Measurements from ENCODE around the gene POU2F1. TPM values are rescaled to one million over a fixed set of nuclear protein-coding genes. Genes with fewer than 3 reads are reported as not detected.
"Not testable (repeated sequence)": the region's sequence is repeated elsewhere in the genome, so short reads cannot be mapped to it uniquely, and the experiment has no call there.

POU2F1 gene
- total and polyA plus RNA-seq, 12 donors = 1.3 to 13.9 (median 10.1) TPM

DNA sequence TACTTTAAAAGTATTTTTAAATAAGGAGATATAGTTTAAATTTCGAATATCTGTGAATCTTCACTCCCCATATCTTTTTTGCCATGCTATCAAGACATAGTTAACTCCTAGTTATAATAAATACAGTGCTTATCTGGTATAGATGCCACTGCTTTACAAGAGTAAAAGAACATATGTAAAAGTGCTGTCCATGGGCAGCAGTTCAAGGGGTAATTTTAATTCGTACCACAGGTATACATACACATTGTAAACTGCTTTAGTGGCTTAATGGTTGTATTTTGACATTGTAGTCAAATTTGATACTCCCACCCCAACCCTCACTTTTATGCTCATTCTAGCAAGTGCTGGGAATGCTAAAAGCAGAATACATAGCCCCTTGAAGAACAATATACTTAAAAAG, 18.6 kb downstream of the POU2F1 start:
- intact Hi-C loops (cut with DNase I) = no loop called here
- Histone ChIP-seq H3K4me3 (no peak overlapping the region), H3K4me1 (peaks cover 0 to 23% (median 16%) of the 10 kb centered on the region in 9 donors), H3K36me3 (no peaks in the 10 kb centered on the region), H3K27me3 (no peaks in the 10 kb centered on the region), H3K27ac (no peak overlapping the region), H3K9me3 (peaks cover 0 to 5% (median 0%) of the 10 kb centered on the region in 11 donors)
- no peak for ATAC-seq
- TF ChIP-seq, protein P1, sequence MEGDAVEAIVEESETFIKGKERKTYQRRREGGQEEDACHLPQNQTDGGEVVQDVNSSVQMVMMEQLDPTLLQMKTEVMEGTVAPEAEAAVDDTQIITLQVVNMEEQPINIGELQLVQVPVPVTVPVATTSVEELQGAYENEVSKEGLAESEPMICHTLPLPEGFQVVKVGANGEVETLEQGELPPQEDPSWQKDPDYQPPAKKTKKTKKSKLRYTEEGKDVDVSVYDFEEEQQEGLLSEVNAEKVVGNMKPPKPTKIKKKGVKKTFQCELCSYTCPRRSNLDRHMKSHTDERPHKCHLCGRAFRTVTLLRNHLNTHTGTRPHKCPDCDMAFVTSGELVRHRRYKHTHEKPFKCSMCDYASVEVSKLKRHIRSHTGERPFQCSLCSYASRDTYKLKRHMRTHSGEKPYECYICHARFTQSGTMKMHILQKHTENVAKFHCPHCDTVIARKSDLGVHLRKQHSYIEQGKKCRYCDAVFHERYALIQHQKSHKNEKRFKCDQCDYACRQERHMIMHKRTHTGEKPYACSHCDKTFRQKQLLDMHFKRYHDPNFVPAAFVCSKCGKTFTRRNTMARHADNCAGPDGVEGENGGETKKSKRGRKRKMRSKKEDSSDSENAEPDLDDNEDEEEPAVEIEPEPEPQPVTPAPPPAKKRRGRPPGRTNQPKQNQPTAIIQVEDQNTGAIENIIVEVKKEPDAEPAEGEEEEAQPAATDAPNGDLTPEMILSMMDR (IDR thresholded peaks at IDR 0.05) = no peak
- WGBS, 2 donors = 90 to 92% methylated on average over 2 of the region's 2 CpGs
- DNase-seq = no peak

DNA sequence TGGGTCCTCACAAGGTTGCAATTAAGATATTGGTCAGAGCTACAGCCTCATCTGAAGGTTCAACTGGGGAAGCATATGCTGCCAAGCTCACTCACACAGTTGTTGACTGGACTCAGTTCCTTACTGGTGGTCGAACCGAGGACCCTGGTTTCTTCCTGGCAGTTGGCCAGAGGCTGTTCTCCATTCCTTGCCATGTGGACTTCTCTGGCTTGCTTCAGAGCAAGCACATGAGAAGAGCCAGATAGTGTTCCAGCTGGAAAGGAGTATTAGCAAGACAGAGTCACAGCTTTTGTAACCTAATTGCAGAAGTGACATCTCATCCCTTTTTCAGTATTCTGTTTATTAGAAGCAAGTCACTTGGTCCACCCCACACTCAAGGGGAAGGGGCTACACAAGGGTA, 23.6 kb downstream of the POU2F1 start:
- no peak overlapping the region for H3K4me3 ChIP-seq
- no peaks in the 10 kb centered on the region for H3K27me3 ChIP-seq
- DNase-seq (no peak), ATAC-seq (no peak)
- H3K4me1 ChIP-seq = peaks cover 0 to 15% (median 10%) of the 10 kb centered on the region in 9 donors
- TF ChIP-seq, protein P1 (IDR thresholded peaks at IDR 0.05) = no peak
- intact Hi-C loops (cut with DNase I) = no loop called here
- H3K27ac ChIP-seq = no peak overlapping the region
- WGBS, 2 donors = 90 to 95% methylated on average over 2 of the region's 2 CpGs
- peaks cover 0 to 8% (median 0%) of the 10 kb centered on the region in 11 donors for H3K9me3 ChIP-seq
- H3K36me3 ChIP-seq = no peaks in the 10 kb centered on the region

DNA sequence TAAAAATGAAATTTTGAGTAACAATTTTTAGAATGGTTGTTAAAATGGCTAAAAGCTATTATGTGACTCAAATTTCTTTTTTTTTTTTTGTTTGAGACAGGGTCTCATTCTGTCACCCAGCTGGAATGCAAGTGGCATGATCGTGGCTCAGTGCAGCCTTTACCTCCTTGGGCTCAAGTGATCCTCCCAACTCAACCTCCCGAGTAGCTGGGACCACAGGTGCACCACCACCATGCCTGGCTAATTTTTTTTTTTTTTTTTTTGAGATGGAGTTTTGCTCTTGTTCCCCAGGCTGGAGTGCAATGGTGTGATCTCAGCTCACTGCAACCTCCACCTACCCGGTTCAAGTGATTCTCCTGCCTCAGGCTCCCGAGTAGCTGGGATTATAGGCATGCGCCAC, 24.5 kb downstream of the POU2F1 start:
- H3K27me3 ChIP-seq; intact Hi-C loops (cut with DNase I); H3K36me3 ChIP-seq; ATAC-seq; H3K4me3 ChIP-seq; H3K27ac ChIP-seq; DNase-seq; H3K9me3 ChIP-seq: not testable (repeated sequence)
- WGBS, 2 donors = 94 to 97% methylated on average over 5 of the region's 5 CpGs
- H3K4me1 ChIP-seq = peaks cover 0 to 15% (median 10%) of the 10 kb centered on the region in 9 donors

DNA sequence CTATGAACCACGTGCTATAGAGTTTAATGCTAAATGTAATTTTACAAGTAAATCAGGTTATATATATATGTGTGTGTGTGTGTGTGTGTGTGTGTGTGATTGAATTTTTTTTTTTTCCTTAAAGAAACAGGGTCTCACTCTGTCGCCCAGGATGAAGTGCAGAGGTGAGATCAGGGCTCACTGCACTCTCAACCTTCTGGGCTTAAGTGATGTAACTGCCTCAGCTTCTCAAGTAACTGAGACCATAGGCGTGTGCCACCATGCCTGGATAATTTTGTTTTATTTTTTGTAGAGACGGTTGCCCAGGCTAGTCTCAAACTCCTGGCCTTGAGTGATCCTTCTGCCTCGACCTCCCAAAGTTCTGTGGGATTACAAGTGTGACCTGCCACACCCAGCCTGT, 26.3 kb downstream of the POU2F1 start:
- H3K36me3 ChIP-seq = no peaks in the 10 kb centered on the region
- intact Hi-C loops (cut with DNase I) = no loop called here
- 75 to 77% methylated on average over 5 of the region's 5 CpGs for WGBS, 2 donors

DNA sequence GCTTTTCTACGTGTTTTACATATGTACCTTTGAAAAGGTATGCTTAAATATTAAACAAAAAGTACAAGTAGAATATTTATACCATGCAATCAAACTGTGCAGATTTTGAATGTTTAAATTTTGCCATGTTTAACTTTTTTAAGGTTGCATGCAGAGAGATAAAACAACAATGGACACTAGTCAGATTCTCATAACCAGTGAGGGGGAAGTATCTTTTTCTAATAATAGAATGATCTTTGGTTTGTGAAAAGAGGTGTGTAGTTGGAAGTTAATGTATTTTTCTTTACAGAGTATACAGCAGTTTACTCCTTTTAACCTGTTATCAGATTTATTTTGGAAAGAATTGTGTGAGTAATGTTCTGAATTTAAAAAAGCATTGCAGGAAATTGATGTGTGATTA, 27.1 kb downstream of the POU2F1 start:
- intact Hi-C loops (cut with DNase I) = no loop called here
- Histone ChIP-seq H3K27ac (no peak overlapping the region), H3K9me3 (peaks cover 0 to 8% (median 0%) of the 10 kb centered on the region in 11 donors), H3K27me3 (no peaks in the 10 kb centered on the region), H3K4me1 (peaks cover 0 to 15% (median 10%) of the 10 kb centered on the region in 9 donors), H3K4me3 (no peak overlapping the region), H3K36me3 (no peaks in the 10 kb centered on the region)
- 91 to 96% methylated on average over 1 of the region's 1 CpG for WGBS, 2 donors
- DNase-seq (no peak), ATAC-seq (no peak)
- TF ChIP-seq, protein P1 (IDR thresholded peaks at IDR 0.05) = no peak

More for the DNA sequence above, 26.3 kb downstream of the POU2F1 start:
- no peak overlapping the region for H3K27ac ChIP-seq
- H3K9me3 ChIP-seq = peaks cover 0 to 8% (median 0%) of the 10 kb centered on the region in 11 donors
- no peak overlapping the region for H3K4me3 ChIP-seq
- TF ChIP-seq, protein P1 (IDR thresholded peaks at IDR 0.05) = no peak
- DNase-seq (no peak), ATAC-seq (no peak)
- H3K27me3 ChIP-seq = no peaks in the 10 kb centered on the region
- H3K4me1 ChIP-seq = peaks cover 0 to 15% (median 10%) of the 10 kb centered on the region in 9 donors
